ENCODE measurements around the gene FASLG. TPM values are rescaled to one million over a fixed set of nuclear protein-coding genes. Genes with fewer than 3 reads are reported as not detected.

FASLG gene
- total RNA-seq, 1 donor from 2014 or later, result 54.4 TPM

GRCh38 chr1:172630056-172630818, 28.7 kb upstream of the FASLG start:
- Mint-ChIP-seq H3K27ac (peak overlapping the region; percentile 43), H3K4me3 (no peak overlapping the region), H3K9me3 (no peaks in the 10 kb centered on the region), H3K27me3 (peaks cover 13% of the 10 kb centered on the region), H3K4me1 (peaks cover 37% of the 10 kb centered on the region), H3K36me3 (ENCODE audit: low read depth) (no peaks in the 10 kb centered on the region)
- no peak for DNase-seq
- intact Hi-C loops (cut with micrococcal nuclease), result loop anchor here (10.0 kb wide), 1 partner anchor 265 kb away; no protein-coding TSS in a partner anchor

GRCh38 chr1:172630868-172631267, 28.0 kb upstream of the FASLG start:
- Mint-ChIP-seq H3K27ac (no peak overlapping the region), H3K4me3 (no peak overlapping the region), H3K9me3 (no peaks in the 10 kb centered on the region), H3K4me1 (peaks cover 37% of the 10 kb centered on the region), H3K27me3 (peaks cover 11% of the 10 kb centered on the region), H3K36me3 (ENCODE audit: low read depth) (no peaks in the 10 kb centered on the region)
- no peak for DNase-seq
- intact Hi-C loops (cut with micrococcal nuclease), result loop anchor here (10.0 kb wide), 1 partner anchor 264 kb away; no protein-coding TSS in a partner anchor

- no peak for DNase-seq
- Mint-ChIP-seq H3K27me3 (peaks cover 5% of the 10 kb centered on the region), H3K4me1 (peaks cover 58% of the 10 kb centered on the region), H3K27ac (peak overlapping the region; percentile 100), H3K4me3 (peak overlapping the region; percentile 42), H3K9me3 (peaks cover 8% of the 10 kb centered on the region), H3K36me3 (ENCODE audit: low read depth) (peaks cover 7% of the 10 kb centered on the region)
- intact Hi-C loops (cut with micrococcal nuclease), result loop anchor here (1.0 to 10.0 kb wide), 5 partner anchors 50 to 371 kb away; no protein-coding TSS in a partner anchor
Measured at GRCh38 chr1:172637522-172637921, 21.4 kb upstream of the FASLG start.

- Mint-ChIP-seq H3K4me3 (peak overlapping the region; percentile 77), H3K27ac (peak overlapping the region; percentile 100), H3K27me3 (peaks cover 5% of the 10 kb centered on the region), H3K9me3 (peaks cover 8% of the 10 kb centered on the region), H3K36me3 (ENCODE audit: low read depth) (peaks cover 7% of the 10 kb centered on the region), H3K4me1 (peaks cover 65% of the 10 kb centered on the region)
- intact Hi-C loops (cut with micrococcal nuclease), result loop anchor here (2.0 to 10.0 kb wide), 5 partner anchors 29 to 257 kb away; no protein-coding TSS in a partner anchor
- no peak for DNase-seq
Measured at GRCh38 chr1:172638249-172638648, 20.7 kb upstream of the FASLG start.

GRCh38 chr1:172638885-172639831, 19.7 kb upstream of the FASLG start:
- Mint-ChIP-seq H3K27ac (peak overlapping the region; percentile 100), H3K36me3 (ENCODE audit: low read depth) (peaks cover 7% of the 10 kb centered on the region), H3K27me3 (peaks cover 3% of the 10 kb centered on the region), H3K4me3 (peak overlapping the region; percentile 77), H3K4me1 (peaks cover 74% of the 10 kb centered on the region), H3K9me3 (peaks cover 8% of the 10 kb centered on the region)
- intact Hi-C loops (cut with micrococcal nuclease), result loop anchor here (1.0 to 10.0 kb wide), 13 partner anchors 8 to 256 kb away; no protein-coding TSS in a partner anchor
- DNase-seq, result peak; percentile 92

DNA sequence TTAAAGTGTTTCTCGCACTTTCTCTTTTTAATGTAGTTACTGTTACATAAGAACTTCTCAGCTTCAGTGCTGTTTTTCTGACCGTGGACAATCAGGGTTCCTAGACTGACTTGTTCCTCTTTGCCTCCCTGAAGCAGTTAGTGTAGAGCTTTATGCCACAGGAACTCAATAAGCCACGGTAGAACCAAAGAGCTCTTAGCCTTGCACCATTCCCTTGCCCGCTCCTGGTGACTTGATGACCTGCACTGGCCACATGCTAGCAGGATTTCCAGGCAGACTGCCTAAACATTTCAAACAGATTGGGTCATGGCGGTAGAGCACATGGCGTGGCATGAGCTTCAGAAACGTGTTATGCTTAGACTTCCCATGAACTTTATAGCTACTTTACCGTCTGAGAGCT, 18.8 kb upstream of the FASLG start:
- H3K27ac Mint-ChIP-seq, result peak overlapping the region; percentile 100

GRCh38 chr1:172641492-172641891, 17.4 kb upstream of the FASLG start:
- Mint-ChIP-seq H3K27ac (peak overlapping the region; percentile 100), H3K27me3 (peaks cover 4% of the 10 kb centered on the region), H3K9me3 (peaks cover 8% of the 10 kb centered on the region), H3K4me1 (peaks cover 92% of the 10 kb centered on the region), H3K4me3 (peak overlapping the region; percentile 5), H3K36me3 (ENCODE audit: low read depth) (peaks cover 7% of the 10 kb centered on the region)
- DNase-seq, result no peak
- intact Hi-C loops (cut with micrococcal nuclease), result no loop called here

More for the DNA sequence above, 18.8 kb upstream of the FASLG start:
- DNase-seq, result no peak
- intact Hi-C loops (cut with micrococcal nuclease), result no loop called here
- Mint-ChIP-seq H3K27me3 (peaks cover 4% of the 10 kb centered on the region), H3K4me1 (peaks cover 83% of the 10 kb centered on the region), H3K4me3 (peak overlapping the region; percentile 77), H3K36me3 (ENCODE audit: low read depth) (peaks cover 7% of the 10 kb centered on the region), H3K9me3 (peaks cover 8% of the 10 kb centered on the region)

GRCh38 chr1:172642970-172643369, 15.9 kb upstream of the FASLG start:
- H3K4me1 Mint-ChIP-seq, result peaks cover 93% of the 10 kb centered on the region
- no peaks in the 10 kb centered on the region for H3K9me3 Mint-ChIP-seq
- peak overlapping the region; percentile 62 for H3K4me3 Mint-ChIP-seq
- peaks cover 4% of the 10 kb centered on the region for H3K27me3 Mint-ChIP-seq
- H3K36me3 Mint-ChIP-seq (ENCODE audit: low read depth), result no peaks in the 10 kb centered on the region
- intact Hi-C loops (cut with micrococcal nuclease), result no loop called here
- peak overlapping the region; percentile 46 for H3K27ac Mint-ChIP-seq
- DNase-seq, result no peak

DNA sequence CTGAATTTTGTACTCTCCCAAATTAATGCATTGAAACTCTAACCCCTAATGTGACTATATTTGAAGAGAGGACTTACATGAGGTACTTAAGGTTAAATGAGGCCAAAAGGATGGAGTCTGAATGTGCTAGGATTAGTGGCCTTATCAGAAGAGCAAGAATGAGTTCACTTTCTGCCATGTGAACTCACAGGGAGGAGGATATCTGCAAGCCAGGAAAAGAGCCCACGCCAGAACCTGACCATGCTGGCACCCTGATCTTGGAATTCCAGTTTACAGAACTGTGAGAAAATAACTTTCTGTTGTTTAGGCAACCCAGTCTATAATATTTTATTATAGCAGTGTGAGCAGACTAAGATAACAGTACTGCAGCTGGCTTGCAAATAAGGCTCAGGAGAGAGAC, 12.2 kb upstream of the FASLG start:
- H3K4me3 Mint-ChIP-seq, result peak overlapping the region; percentile 40
- H3K27me3 Mint-ChIP-seq, result peaks cover 5% of the 10 kb centered on the region
- peaks cover 67% of the 10 kb centered on the region for H3K4me1 Mint-ChIP-seq
- peaks cover 1% of the 10 kb centered on the region for H3K36me3 Mint-ChIP-seq (ENCODE audit: low read depth)
- intact Hi-C loops (cut with micrococcal nuclease), result loop anchor here (1.0 kb wide), 3 partner anchors 7 to 16 kb away; no protein-coding TSS in a partner anchor
- H3K27ac Mint-ChIP-seq, result peak overlapping the region; percentile 81
- peaks cover 4% of the 10 kb centered on the region for H3K9me3 Mint-ChIP-seq
- no peak for DNase-seq

- DNase-seq, result peak; percentile 73
- Mint-ChIP-seq H3K9me3 (peaks cover 4% of the 10 kb centered on the region), H3K27me3 (peaks cover 5% of the 10 kb centered on the region), H3K27ac (peak overlapping the region; percentile 81), H3K4me3 (peak overlapping the region; percentile 40), H3K4me1 (peaks cover 65% of the 10 kb centered on the region), H3K36me3 (ENCODE audit: low read depth) (peaks cover 1% of the 10 kb centered on the region)
- intact Hi-C loops (cut with micrococcal nuclease), result loop anchor here (1.0 kb wide), 3 partner anchors 8 to 15 kb away; no protein-coding TSS in a partner anchor
Measured at GRCh38 chr1:172647110-172647564, 11.8 kb upstream of the FASLG start.

- Mint-ChIP-seq H3K4me3 (no peak overlapping the region), H3K4me1 (peaks cover 57% of the 10 kb centered on the region), H3K27ac (peak overlapping the region; percentile 81), H3K36me3 (ENCODE audit: low read depth) (peaks cover 2% of the 10 kb centered on the region), H3K9me3 (peaks cover 4% of the 10 kb centered on the region), H3K27me3 (peaks cover 8% of the 10 kb centered on the region)
- intact Hi-C loops (cut with micrococcal nuclease), result loop anchor here (1.0 kb wide), 3 partner anchors 9 to 14 kb away; no protein-coding TSS in a partner anchor
- no peak for DNase-seq
Measured at GRCh38 chr1:172647987-172648386, 10.9 kb upstream of the FASLG start.

- Mint-ChIP-seq H3K4me1 (peaks cover 46% of the 10 kb centered on the region), H3K4me3 (no peak overlapping the region), H3K9me3 (peaks cover 4% of the 10 kb centered on the region), H3K27ac (peak overlapping the region; percentile 60), H3K36me3 (ENCODE audit: low read depth) (peaks cover 4% of the 10 kb centered on the region), H3K27me3 (peaks cover 15% of the 10 kb centered on the region)
- no peak for DNase-seq
- intact Hi-C loops (cut with micrococcal nuclease), result no loop called here
Measured at GRCh38 chr1:172650474-172651193, 8.3 kb upstream of the FASLG start.
